Mucosa of rectum (tissue), 2 donors: ENCODE results near the gene NFS1.

ENCODE experiments used
- H3K27ac ChIP-seq, 2 donors: one replicate each; pipeline ENCODE4 v1.7.0; 2013; ENCODE audit warnings: inconsistent platforms in 2 of 2, low read depth in 2 of 2, low read length in 2 of 2
- H3K27me3 ChIP-seq, 2 donors: one replicate each; pipeline ENCODE4 v1.7.0; 2013; ENCODE audit warnings: low read length in 2 of 2; ENCODE audit not compliant: control insufficient read depth in 2 of 2, insufficient read depth in 2 of 2
- H3K36me3 ChIP-seq, 2 donors: one replicate each; pipeline ENCODE4 v1.7.0; 2013; ENCODE audit warnings: low read length in 2 of 2; ENCODE audit not compliant: control insufficient read depth in 2 of 2, insufficient read depth in 2 of 2
- H3K4me1 ChIP-seq, 2 donors: one replicate each; pipeline ENCODE4 v1.7.0; 2013; ENCODE audit warnings: low read length in 2 of 2, mild to moderate bottlenecking in 1 of 2; ENCODE audit not compliant: control insufficient read depth in 2 of 2, insufficient read depth in 2 of 2
- H3K4me3 ChIP-seq, 2 donors: one replicate each; pipeline ENCODE4 v1.7.0; 2013; ENCODE audit warnings: low read length in 2 of 2
- H3K9ac ChIP-seq, 2 donors: one replicate each; pipeline ENCODE4 v1.7.0; 2013; ENCODE audit warnings: low read length in 2 of 2, low read depth in 1 of 2, mild to moderate bottlenecking in 1 of 2
- H3K9me3 ChIP-seq, 2 donors: one replicate each; pipeline ENCODE4 v1.7.0; 2013; ENCODE audit warnings: low read length in 2 of 2; ENCODE audit not compliant: control insufficient read depth in 2 of 2
- donor health status: healthy.
- donor health status: Normal muscosa, but diverticular disease.

The NFS1 gene

GRCh38 chr20:35626386-35627001, 72.7 kb downstream of the NFS1 start:
- H3K9me3 ChIP-seq: no peaks in the 10 kb centered on the region
- H3K27ac ChIP-seq: no peak overlapping the region
- H3K9ac ChIP-seq: no peak overlapping the region
- no peaks in the 10 kb centered on the region for H3K27me3 ChIP-seq
- peaks cover 33 to 51% of the 10 kb centered on the region in 2 donors for H3K36me3 ChIP-seq
- no peak overlapping the region for H3K4me3 ChIP-seq
- H3K4me1 ChIP-seq: no peaks in the 10 kb centered on the region

DNA sequence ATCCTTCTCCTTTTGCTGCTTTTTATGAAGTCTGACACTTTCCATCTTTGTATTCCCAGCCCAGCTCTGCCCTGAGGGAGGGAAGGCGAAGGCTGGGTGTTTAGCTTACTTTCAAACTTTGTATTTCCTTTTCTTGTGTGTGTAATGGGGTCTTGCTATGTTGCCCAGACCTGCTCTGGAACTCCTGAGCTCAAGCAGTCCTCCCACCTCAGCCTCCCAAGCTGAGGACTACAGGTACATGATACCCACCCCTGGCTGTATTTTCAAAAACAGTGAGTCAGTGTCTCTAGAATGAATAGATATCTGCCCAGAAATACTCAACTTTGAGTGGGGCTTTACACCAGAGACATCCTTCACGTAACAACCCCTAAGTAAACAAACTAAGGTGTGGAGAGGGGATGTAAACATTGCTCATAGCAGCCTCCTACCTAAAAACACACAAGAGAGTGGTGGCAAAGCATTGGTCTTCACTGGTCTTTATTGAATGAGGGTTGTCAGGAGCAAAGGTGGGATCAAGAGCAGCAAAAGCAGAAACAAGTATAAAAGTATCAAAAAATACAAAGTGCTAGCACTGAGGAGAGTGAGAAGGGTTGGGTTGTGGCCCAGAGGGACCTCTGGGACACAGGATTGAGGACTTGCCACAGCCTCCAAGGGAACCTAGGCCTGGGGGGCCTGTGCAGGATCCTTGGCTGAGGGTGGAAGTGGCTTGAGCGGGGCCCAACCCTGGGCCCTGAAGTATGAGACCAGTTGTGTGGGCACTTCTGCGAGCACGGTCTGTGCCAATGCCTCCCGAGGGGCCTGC, 73.4 kb downstream of the NFS1 start:
- Histone ChIP-seq H3K27ac (no peak overlapping the region), H3K4me1 (no peaks in the 10 kb centered on the region), H3K9me3 (no peaks in the 10 kb centered on the region), H3K27me3 (no peaks in the 10 kb centered on the region), H3K9ac (no peak overlapping the region), H3K36me3 (peaks cover 26 to 44% of the 10 kb centered on the region in 2 donors), H3K4me3 (no peak overlapping the region)

GRCh38 chr20:35621560-35621946, 77.6 kb downstream of the NFS1 start:
- no peaks in the 10 kb centered on the region for H3K27me3 ChIP-seq
- H3K27ac ChIP-seq: no peak overlapping the region
- H3K4me3 ChIP-seq: no peak overlapping the region
- peaks cover 24 to 28% of the 10 kb centered on the region in 2 donors for H3K4me1 ChIP-seq
- peaks cover 10 to 13% of the 10 kb centered on the region in 2 donors for H3K36me3 ChIP-seq
- no peaks in the 10 kb centered on the region for H3K9me3 ChIP-seq
- H3K9ac ChIP-seq: no peak overlapping the region

DNA sequence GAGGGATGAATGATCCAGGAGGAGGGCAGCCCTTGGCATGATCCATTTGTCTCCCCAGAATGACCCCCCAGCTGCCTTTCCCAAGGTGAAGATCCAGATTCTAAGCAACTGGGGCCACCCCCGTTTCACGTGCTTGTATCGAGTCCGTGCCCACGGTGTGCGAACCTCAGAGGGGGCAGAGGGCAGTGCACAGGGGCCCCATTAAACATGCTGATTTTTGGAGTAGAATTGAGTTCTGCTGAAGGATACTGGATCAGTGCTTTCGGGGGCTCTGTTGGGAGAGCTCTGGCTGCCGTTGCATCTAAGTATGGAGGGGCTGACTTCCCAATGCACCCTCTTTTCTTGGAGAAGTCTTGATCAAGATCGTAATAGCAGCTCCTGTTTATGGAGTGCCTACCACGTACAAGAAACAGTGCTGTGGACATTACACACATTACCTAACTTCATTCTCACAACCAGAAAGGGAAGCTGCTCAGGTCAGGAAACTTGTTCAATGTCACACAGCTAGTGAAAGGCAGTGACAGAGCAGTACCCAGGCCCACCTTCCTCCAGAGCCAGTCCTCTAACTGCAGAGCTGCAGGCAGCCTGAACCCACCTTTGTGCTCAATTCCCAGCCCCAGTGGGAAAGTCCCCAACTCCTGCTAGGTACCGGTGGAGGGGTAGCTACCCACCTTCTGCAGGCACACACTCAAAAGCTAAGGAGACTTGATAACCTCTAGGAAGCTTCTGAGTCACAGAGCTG, 78.2 kb downstream of the NFS1 start:
- no peaks in the 10 kb centered on the region for H3K9me3 ChIP-seq
- H3K4me3 ChIP-seq: no peak overlapping the region
- no peaks in the 10 kb centered on the region for H3K27me3 ChIP-seq
- H3K9ac ChIP-seq: no peak overlapping the region
- no peak overlapping the region for H3K27ac ChIP-seq
- peaks cover 25 to 28% of the 10 kb centered on the region in 2 donors for H3K4me1 ChIP-seq
- H3K36me3 ChIP-seq: peaks cover 5 to 7% of the 10 kb centered on the region in 2 donors

DNA sequence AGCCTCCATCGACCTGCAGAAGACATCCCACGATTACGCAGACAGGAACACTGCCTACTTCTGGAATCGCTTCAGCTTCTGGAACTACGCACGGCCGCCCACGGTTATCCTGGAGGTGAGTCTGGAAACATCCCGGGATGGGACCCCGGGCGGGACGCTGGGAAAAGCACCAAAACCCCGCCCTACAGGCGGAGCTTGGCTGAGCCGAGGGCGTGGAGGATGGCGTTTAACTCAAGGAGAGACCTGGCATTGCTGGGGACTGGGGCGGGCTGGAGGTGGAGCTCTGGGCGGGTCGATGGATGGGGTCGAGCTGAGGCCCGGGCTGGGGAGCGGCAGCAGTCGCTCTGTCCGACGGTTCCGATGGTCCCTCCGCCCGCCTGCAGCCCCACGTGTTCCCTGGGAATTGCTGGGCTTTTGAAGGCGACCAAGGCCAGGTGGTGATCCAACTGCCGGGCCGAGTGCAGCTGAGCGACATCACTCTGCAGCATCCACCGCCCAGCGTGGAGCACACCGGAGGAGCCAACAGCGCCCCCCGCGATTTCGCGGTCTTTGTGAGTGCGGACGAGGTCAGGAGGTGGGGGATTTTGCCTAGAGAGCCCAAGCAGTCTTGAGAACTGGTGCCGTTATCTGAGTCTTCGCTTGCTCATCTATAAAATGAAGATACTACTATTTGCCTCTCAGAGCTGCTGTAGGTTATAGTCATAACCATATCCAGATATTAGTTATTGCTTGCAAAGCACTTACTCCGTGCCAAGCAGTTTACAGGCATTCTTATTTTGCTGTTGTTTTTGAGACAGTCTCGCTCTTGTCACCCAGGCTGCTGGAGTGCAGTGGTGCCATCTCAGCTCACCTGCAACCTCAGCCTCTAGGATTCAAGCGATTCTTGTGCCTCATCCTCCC, 79.7 kb downstream of the NFS1 start:
- peak overlapping the region; percentile 68 to 72 for H3K4me3 ChIP-seq
- no peaks in the 10 kb centered on the region for H3K36me3 ChIP-seq
- no peaks in the 10 kb centered on the region for H3K9me3 ChIP-seq
- H3K4me1 ChIP-seq: peaks cover 32% of the 10 kb centered on the region in 2 donors
- no peak overlapping the region for H3K27ac ChIP-seq
- peak overlapping the region; percentile 32 to 34 for H3K9ac ChIP-seq
- no peaks in the 10 kb centered on the region for H3K27me3 ChIP-seq

DNA sequence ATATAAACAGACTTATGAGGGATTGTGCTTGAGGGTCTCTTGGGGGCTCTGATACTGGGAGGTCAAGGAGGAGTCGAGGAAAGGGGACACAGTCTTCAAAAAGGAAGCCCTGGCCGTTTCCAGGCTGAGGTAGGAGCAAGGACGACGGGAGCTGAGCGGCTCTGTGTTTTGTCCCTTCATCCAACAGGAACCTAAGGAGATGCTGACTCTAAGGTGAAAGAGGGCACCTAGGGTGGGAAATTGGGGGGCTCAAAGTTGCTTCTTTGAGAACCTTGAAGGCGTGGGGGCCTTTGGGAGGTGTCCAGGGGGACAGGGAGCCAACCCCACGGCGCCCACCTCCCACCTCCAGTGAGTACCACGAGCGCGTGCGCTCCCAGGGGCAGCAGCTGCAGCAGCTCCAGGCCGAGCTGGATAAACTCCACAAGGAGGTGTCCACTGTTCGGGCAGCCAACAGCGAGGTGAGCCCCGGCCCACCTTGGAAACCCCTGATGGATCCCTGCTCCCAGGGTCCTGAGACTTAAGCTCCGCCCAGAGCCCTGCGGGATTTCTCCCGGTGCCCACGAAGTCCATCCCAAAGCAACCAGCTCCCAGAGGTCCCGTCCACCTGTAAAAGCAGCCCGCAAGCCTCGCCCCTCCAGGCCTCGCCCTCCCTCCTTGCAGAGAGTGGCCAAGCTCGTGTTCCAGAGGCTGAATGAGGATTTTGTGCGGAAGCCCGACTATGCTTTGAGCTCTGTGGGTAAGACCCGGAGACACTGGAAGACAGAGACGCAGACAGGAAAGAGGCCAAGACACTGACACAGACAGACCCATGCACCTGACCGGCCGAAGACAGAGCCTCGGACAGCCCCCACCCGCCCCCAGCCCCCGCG, 80.7 kb downstream of the NFS1 start:
- H3K9ac ChIP-seq: peak overlapping the region; percentile 47 to 57

More for the DNA sequence above, 80.7 kb downstream of the NFS1 start:
- Histone ChIP-seq H3K36me3 (no peaks in the 10 kb centered on the region), H3K4me3 (peak overlapping the region; percentile 68 to 72), H3K27me3 (no peaks in the 10 kb centered on the region), H3K4me1 (peaks cover 34 to 36% of the 10 kb centered on the region in 2 donors), H3K27ac (no peak overlapping the region), H3K9me3 (no peaks in the 10 kb centered on the region)
